ENCODE results near the gene ATG13.

Gene ATG13

DNA sequence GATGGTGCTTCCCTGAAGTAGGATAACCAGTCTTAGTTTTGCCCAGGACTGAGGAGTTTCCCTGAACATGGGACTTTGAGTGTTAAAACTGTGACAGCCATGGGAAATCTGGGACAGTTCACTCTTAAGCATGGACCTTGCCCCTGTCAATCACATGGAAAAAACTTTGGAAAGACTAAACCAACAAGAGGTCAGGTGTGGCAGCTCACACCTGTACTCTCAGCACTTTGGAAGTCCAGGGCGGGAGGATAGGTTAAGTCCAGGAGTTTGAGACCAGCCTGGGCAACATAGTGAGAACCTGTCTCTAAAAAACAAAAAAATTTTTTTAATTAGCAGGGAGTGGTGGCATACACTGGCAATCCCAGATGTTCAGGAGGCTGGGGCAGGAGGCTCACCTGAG, 20.2 kb upstream of the ATG13 start:
- in situ Hi-C loops (cut with HindIII; ENCODE audit: low pct_unique_long_range_greater_than_20kb, low sequenced_read_pairs) = no loop called here
- DNase-seq (ENCODE audit: low read depth in 1 of 2, low spot score in 1 of 2) = no peak
- TF ChIP-seq JUND (IDR thresholded peaks at IDR 0.05; ENCODE audit: low read depth) = no peak

DNA sequence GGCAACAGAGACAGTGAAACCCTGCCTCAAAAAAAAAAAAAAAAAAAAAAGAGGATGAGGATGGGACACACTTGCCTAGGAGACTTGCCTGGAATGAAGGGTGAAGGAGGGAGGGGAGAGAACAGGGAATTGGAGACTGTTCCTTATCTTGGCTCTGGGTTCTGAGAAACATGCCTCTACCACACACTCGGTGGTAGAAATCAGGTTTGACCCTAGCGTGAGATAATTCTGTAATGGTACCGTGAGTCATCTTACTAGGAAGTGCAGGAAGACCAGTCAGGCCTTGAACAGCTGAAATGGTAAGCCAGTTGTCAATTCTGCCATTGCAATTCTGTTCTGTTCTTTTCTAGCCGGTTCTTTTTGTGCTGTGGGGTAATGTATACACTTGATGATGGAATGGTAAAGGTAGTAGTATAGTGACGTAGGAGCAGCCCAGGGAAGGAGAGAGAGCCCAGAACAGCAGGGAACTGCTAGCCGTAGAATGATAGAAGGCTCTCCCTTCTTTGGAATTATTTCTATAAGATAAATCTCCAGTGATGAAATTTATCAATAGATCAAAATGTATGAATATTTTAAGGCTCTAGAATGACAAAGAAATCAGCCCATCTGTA, 19.6 kb upstream of the ATG13 start:
- in situ Hi-C loops (cut with HindIII; ENCODE audit: low pct_unique_long_range_greater_than_20kb, low sequenced_read_pairs) = no loop called here
- DNase-seq (ENCODE audit: low read depth in 1 of 2, low spot score in 1 of 2) = no peak
- TF ChIP-seq JUND (IDR thresholded peaks at IDR 0.05; ENCODE audit: low read depth) = no peak

DNA sequence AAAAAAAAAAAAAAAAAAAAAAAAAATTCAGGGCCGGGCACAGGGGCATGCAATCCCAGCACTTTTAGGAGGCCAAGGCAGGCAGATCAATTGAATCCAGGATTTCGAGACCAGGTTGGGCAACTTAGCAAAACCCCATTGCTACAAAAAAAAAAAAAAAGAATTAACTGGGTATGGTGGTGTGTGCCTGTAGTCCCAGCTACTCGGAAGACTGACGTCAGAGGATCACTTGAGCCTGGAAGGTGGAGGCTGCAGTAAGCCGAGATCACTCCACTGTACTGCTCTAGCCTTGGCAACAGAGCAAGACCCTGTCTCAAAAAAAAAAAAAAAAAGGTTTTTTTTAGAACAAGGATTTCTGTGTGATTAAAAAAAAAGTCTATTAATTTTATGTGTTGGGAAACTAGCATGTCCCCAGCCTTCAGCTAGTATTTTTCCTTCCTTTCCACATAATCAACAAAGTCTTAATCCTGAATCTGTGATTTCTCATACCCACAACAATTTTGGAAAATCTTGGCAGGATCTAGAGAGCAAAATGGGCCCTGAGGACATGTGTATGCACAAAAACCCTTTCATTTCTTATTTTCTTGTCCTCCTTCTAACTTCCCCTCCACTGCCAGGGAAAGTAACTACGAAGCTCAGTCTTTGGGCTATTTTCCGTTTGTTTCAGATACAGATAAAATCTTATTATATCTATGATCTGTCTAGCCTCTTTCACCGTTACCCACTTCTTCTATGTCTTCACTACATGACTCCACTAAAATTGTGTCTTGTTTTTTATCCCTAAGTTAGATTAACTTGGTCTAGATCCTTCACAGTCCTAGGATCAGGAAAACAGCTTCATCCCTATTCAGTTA, 17.8 kb upstream of the ATG13 start:
- no peak for TF ChIP-seq JUND (IDR thresholded peaks at IDR 0.05; ENCODE audit: low read depth)
- in situ Hi-C loops (cut with HindIII; ENCODE audit: low pct_unique_long_range_greater_than_20kb, low sequenced_read_pairs) = no loop called here
- DNase-seq (ENCODE audit: low read depth in 1 of 2, low spot score in 1 of 2) = no peak

DNA sequence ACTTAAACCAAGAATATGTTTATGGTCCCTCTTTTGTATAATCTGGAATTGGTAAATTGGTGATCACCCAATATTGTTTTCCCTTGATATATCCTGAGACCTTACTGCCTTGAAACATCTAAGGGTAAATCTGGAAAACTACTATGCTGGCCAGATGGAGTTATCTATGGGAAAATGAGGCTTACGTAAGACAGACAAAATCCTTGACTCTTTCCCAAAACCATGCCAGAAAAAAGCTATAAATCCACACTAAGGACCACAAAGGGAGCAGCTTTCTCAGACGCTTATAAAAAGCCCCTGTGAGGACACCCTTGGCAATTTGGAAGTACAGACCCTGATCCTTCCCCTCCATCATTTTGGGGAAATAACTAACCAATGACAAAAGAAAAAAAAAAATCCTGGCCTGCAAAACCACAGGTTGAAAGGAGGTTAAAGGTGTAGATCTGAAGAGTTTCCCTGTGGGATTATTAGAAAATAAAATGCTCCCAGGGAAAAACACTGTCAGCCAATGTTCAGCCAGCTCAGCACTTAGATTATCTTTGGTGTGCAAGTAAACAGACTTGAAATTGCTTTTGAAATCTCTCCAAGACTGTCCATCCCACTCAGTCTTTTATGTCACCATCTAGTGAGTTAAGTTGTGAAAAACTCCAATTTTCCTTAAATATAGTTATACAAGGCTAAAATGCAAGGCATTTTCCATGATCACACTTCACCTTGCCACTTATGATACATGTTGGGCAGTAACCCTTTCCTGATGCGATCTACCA, 17.0 kb upstream of the ATG13 start:
- TF ChIP-seq JUND (IDR thresholded peaks at IDR 0.05; ENCODE audit: low read depth) = no peak
- DNase-seq (ENCODE audit: low read depth in 1 of 2, low spot score in 1 of 2) = no peak
- in situ Hi-C loops (cut with HindIII; ENCODE audit: low pct_unique_long_range_greater_than_20kb, low sequenced_read_pairs) = no loop called here

DNA sequence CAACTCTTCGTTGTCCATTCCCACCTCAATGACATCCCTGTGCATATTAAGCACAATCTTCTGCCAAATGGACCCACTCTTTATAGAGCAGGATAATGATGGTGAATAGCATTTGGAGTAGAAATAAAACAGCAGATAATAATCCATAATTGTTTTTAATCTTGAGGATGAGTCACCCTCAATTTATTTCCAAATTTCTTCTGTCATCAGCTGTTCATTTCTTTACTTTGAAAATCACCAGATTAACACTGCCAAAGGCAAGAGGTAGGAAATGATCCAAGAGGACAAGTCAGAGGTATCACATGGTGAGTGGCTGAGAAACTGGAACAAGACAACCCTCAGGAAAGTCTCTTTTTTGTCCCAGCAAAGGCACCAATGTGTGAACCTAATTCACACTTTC, 16.2 kb upstream of the ATG13 start:
- TF ChIP-seq JUND (IDR thresholded peaks at IDR 0.05; ENCODE audit: low read depth) = no peak
- in situ Hi-C loops (cut with HindIII; ENCODE audit: low pct_unique_long_range_greater_than_20kb, low sequenced_read_pairs) = no loop called here
- DNase-seq (ENCODE audit: low read depth in 1 of 2, low spot score in 1 of 2) = no peak

DNA sequence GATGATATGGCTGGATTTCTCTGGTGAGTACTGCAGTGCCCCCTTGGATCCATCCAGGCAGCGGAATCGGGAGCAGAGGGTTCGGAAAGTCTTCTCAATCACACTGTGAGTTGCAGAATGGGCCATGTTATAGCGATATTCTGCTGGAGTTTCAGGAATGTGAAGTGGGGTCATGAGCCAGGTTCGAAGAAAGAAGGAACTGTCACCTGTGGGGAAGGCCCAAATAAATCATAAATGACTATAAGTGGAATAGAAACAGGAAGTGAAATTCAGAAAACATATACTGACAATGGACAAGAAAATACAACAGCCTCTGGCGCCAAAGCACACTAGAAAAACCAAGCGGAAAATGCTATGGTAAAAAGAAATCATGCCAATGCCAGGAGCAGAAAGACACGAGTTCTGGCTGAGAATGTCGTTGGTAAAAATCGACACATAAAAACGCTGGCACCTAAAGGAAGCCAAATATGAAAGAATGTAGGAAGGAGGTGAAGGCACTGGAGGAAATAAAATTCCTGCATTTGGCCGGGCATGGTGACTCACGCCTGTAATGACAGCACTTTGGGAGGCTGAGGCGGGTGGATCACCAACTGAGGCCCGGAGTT, 13.5 kb upstream of the ATG13 start:
- no peak for TF ChIP-seq JUND (IDR thresholded peaks at IDR 0.05; ENCODE audit: low read depth)
- no peak for DNase-seq (ENCODE audit: low read depth in 1 of 2, low spot score in 1 of 2)
- in situ Hi-C loops (cut with HindIII; ENCODE audit: low pct_unique_long_range_greater_than_20kb, low sequenced_read_pairs) = no loop called here

DNA sequence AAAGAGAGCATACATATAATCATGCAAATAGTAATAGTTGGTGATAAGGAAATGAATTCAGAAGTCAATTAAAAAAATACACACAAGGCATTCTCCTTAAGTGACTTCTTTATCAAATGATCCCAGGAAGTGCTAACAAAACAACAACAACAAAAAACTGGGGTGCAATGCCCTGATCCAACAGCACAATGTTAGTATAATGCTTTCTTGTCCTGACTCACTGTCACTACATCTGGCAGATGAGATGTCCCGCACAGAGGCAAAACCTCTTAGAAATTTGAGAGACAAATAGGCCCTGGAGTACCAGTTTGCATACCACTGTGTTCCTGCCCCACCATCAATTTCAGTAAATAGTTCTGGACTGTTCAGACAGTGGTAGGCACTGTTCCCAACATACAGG, 12.6 kb upstream of the ATG13 start:
- in situ Hi-C loops (cut with HindIII; ENCODE audit: low pct_unique_long_range_greater_than_20kb, low sequenced_read_pairs) = no loop called here
- DNase-seq (ENCODE audit: low read depth in 1 of 2, low spot score in 1 of 2) = no peak
- no peak for TF ChIP-seq JUND (IDR thresholded peaks at IDR 0.05; ENCODE audit: low read depth)

DNA sequence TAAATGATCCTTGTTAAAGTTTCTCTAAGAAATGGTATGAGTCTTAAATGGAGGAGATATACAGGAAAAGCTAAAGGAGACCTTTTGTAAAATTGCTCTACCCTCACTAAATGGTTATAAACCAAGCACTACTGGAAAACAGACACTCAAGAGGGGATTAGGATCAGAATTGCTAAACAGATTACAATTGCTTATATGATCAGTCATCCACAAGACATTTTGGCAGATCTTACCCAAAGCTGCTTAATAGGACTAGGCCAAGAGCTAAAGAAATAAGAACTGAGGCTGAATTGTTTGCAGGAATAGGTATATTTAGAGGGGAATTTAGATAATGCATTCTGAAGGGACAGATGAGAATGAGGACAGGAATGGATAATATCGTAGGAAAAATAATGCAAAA, 9.8 kb upstream of the ATG13 start:
- no peak for TF ChIP-seq JUND (IDR thresholded peaks at IDR 0.05; ENCODE audit: low read depth)
- in situ Hi-C loops (cut with HindIII; ENCODE audit: low pct_unique_long_range_greater_than_20kb, low sequenced_read_pairs) = no loop called here
- DNase-seq (ENCODE audit: low read depth in 1 of 2, low spot score in 1 of 2) = no peak

DNA sequence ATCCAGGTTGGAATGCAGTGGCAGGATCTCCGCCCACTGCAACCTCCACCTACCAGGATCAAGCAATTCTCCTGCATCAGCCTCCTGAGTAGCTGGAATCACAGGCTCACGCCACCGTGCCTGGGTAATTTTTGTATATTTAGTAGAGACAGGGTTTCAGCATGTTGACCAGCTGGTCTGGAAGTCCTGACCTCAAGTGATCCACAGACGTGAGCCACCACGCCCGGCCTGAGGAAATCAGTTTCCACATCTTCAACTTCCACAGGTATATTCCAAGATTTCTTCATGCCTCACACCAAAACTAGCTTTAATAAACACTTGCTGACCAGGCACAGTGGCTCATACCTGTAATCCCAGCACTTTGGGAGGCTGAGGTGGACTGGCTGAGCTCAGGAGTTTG, 8.0 kb upstream of the ATG13 start:
- in situ Hi-C loops (cut with HindIII; ENCODE audit: low pct_unique_long_range_greater_than_20kb, low sequenced_read_pairs) = no loop called here
- no peak for TF ChIP-seq JUND (IDR thresholded peaks at IDR 0.05; ENCODE audit: low read depth)
- DNase-seq (ENCODE audit: low read depth in 1 of 2, low spot score in 1 of 2) = no peak

DNA sequence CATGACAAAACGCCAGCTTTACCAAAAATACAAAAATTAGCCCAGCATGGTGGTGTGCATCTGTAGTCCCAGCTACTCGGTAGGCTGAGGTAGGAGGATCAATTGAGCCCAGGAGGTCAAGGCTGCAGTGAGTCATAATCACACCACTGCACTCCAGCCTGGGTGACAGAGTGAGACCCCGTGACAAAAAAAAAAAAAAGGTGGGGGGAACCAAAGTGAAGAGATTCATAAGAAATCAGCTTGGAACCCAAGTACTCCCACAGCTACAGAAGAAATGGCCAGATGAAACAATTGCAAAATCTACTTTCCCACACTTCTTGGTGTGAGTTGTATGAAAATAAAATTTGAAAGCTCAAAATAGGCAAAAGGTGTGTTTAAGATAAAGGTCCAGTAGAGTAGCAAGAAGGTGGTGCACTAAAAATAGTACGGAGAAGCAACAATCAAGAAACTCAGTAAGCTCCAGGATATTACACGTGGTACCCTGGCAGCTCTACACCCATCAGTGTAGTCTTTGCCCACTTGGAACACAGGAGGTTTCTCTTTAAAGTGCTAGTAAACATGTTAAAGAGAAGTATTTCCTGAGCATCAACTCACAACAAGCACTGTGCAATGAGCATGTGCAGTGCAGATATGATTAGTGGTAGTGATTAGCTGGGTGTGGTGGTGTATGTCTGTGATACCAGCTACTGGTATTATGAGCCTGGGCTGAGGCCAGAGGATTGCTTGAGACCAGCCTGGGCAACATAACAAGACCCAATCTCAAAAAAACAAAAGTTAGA, 5.6 kb upstream of the ATG13 start:
- no peak for TF ChIP-seq JUND (IDR thresholded peaks at IDR 0.05; ENCODE audit: low read depth)
- DNase-seq (ENCODE audit: low read depth in 1 of 2, low spot score in 1 of 2) = no peak
- in situ Hi-C loops (cut with HindIII; ENCODE audit: low pct_unique_long_range_greater_than_20kb, low sequenced_read_pairs) = no loop called here

DNA sequence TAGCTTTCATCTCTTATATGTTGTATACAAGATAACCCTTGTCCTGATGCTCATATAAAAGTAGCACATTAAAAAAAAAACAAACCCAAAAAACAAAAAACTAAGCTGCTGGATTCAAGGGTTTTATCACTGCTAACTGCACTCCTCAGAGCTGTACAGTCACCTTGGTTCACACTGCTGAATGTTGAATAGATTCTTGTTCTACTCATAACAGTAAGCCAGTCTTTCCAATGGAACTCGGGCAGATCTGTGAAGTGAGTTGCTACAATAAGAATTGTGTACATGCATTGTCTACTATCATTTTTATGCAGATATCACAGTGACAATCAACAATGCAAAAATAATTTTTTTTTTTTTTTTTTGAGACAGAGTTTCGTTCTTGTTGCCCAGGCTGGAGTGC, 5.0 kb upstream of the ATG13 start:
- no peak for TF ChIP-seq JUND (IDR thresholded peaks at IDR 0.05; ENCODE audit: low read depth)
- DNase-seq (ENCODE audit: low read depth in 1 of 2, low spot score in 1 of 2) = no peak
- in situ Hi-C loops (cut with HindIII; ENCODE audit: low pct_unique_long_range_greater_than_20kb, low sequenced_read_pairs) = no loop called here

DNA sequence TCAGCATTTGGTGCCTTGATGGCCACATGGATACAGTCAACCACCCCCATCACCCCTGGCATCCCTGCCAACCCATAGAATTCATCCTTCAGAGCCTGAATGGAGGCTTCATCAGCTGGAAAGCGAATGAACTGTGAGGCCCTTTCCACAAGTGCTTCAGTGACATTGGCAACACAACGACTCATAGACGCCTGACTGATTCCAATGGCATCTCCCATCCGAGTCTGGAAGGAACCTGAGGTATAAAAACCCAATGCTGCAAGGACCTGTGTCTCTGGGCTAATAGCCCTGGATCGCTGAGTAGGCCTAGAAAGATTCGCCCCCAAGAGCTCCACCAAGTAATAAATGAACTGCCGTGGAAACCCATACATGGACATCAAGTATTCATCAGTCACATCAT, 1.6 kb upstream of the ATG13 start:
- no peak for DNase-seq (ENCODE audit: low read depth in 1 of 2, low spot score in 1 of 2)
- in situ Hi-C loops (cut with HindIII; ENCODE audit: low pct_unique_long_range_greater_than_20kb, low sequenced_read_pairs) = no loop called here
- TF ChIP-seq JUND (IDR thresholded peaks at IDR 0.05; ENCODE audit: low read depth) = no peak
